K562 (cell line): Measurements from ENCODE around the gene PEX7.

ENCODE experiments used
- GATA2 ChIP-seq: sonication (generic); formaldehyde crosslinking; IDR thresholded peaks from 2 replicates; pipeline ENCODE4 v1.4.0; 2020; ENCODE audit warnings: mild to moderate bottlenecking, missing genetic modification reagents
- JUND ChIP-seq, 2 experiments: IDR thresholded peaks; 2 replicates in 1 of 2; 3 replicates in 1 of 2; pipeline ENCODE4 v1.6.1; 2011; ENCODE audit warnings: borderline replicate concordance in 2 of 2, low read depth in 2 of 2, low read length in 2 of 2, improper control_type of control experiment in 1 of 2, missing biosample characterization in 1 of 2, missing genetic modification characterization in 1 of 2, missing genetic modification reagents in 1 of 2
- NRF1 ChIP-seq, 2 experiments: fragments of 450-650 bp; IDR thresholded peaks in 1 of 2; conservative IDR thresholded peaks in 1 of 2; 2 replicates each; pipeline ENCODE4 v1.6.1; 2014; ENCODE audit warnings: mild to moderate bottlenecking in 2 of 2
- POLR2A ChIP-seq: fragments of 450-650 bp; conservative IDR thresholded peaks from 2 replicates; pipeline ENCODE4 v1.6.1; 2016
- PTRF ChIP-seq: fragments of 450-650 bp; IDR thresholded peaks from 2 replicates; pipeline ENCODE4 v1.6.1; 2016; ENCODE audit warnings: mild to moderate bottlenecking, missing genetic modification characterization, missing compliant biosample characterization
- SRSF9 ChIP-seq: fragments of 200-400 bp; formaldehyde crosslinking; IDR thresholded peaks from 2 replicates; pipeline ENCODE4 v1.6.1; 2017; ENCODE audit warnings: low read depth, low read length, borderline replicate concordance
- TAF1 ChIP-seq: IDR thresholded peaks from 2 replicates; pipeline ENCODE4 v1.6.1; 2011; ENCODE audit warnings: mild to moderate bottlenecking, low read length, moderate library complexity; ENCODE audit not compliant: insufficient read depth, control insufficient read depth, severe bottlenecking; ENCODE audit errors: extremely low read depth
- ZBED1 ChIP-seq: IDR thresholded peaks from 2 replicates; pipeline ENCODE4 v1.6.1; 2014
- ZNF583 ChIP-seq: fragments of 250-450 bp; sonication (Bioruptor Pico); IDR thresholded peaks from 2 replicates; pipeline ENCODE4 v1.4.0; 2020
- TF ChIP-seq, protein P1 (sequence below), 3 experiments: IDR thresholded peaks in 2 of 3; conservative IDR thresholded peaks in 1 of 3; 2 replicates each; pipeline ENCODE4 v1.5.1; 2011 to 2012; ENCODE audit warnings: low read length in 3 of 3, mild to moderate bottlenecking in 3 of 3, control low read depth in 2 of 3, improper control_type of control experiment in 1 of 3, inconsistent platforms in 1 of 3, low read depth in 1 of 3, mixed read lengths in 1 of 3, moderate library complexity in 1 of 3; ENCODE audit not compliant: insufficient read depth in 2 of 3

GRCh38 chr6:136956590-136957544 lies 134.5 kb downstream of the PEX7 start:
- no peak; the same call in 1 of the 2 replicates for TF ChIP-seq GATA2 (CRISPR knock-in tag)
- TF ChIP-seq NRF1 (conservative IDR thresholded peaks at IDR 0.05 in 1 of 2, IDR thresholded peaks at IDR 0.05 in 1 of 2): no peak
- TF ChIP-seq, protein P1, sequence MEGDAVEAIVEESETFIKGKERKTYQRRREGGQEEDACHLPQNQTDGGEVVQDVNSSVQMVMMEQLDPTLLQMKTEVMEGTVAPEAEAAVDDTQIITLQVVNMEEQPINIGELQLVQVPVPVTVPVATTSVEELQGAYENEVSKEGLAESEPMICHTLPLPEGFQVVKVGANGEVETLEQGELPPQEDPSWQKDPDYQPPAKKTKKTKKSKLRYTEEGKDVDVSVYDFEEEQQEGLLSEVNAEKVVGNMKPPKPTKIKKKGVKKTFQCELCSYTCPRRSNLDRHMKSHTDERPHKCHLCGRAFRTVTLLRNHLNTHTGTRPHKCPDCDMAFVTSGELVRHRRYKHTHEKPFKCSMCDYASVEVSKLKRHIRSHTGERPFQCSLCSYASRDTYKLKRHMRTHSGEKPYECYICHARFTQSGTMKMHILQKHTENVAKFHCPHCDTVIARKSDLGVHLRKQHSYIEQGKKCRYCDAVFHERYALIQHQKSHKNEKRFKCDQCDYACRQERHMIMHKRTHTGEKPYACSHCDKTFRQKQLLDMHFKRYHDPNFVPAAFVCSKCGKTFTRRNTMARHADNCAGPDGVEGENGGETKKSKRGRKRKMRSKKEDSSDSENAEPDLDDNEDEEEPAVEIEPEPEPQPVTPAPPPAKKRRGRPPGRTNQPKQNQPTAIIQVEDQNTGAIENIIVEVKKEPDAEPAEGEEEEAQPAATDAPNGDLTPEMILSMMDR (IDR thresholded peaks at IDR 0.05 in 2 of 3, conservative IDR thresholded peaks at IDR 0.05 in 1 of 3; ENCODE audit: insufficient read depth in 2 of 3, low read depth in 1 of 3, low read length in 3 of 3): peak in 1 of 3 experiments; percentile 18; a peak in 1 of 6 replicates
- TF ChIP-seq ZBED1: no peak
- no peak for TF ChIP-seq TAF1
- no peak for TF ChIP-seq SRSF9
- no peak for TF ChIP-seq PTRF
- TF ChIP-seq POLR2A: no peak
- no peak for TF ChIP-seq JUND (IDR thresholded peaks at IDR 0.05; ENCODE audit: borderline replicate concordance, low read depth, low read length)
- no peak for TF ChIP-seq JUND (tag; IDR thresholded peaks at IDR 0.05; ENCODE audit: borderline replicate concordance, low read depth, low read length)
- TF ChIP-seq ZNF583 (CRISPR knock-in tag): no peak
